ENCODE data around the gene MPP2. TPM values are rescaled to one million over a fixed set of nuclear protein-coding genes. Genes with fewer than 3 reads are reported as not detected.

Gene MPP2
- total RNA-seq, 2 donors from 2014 or later: 11.9 to 15.6 TPM

- TF ChIP-seq, protein P1, sequence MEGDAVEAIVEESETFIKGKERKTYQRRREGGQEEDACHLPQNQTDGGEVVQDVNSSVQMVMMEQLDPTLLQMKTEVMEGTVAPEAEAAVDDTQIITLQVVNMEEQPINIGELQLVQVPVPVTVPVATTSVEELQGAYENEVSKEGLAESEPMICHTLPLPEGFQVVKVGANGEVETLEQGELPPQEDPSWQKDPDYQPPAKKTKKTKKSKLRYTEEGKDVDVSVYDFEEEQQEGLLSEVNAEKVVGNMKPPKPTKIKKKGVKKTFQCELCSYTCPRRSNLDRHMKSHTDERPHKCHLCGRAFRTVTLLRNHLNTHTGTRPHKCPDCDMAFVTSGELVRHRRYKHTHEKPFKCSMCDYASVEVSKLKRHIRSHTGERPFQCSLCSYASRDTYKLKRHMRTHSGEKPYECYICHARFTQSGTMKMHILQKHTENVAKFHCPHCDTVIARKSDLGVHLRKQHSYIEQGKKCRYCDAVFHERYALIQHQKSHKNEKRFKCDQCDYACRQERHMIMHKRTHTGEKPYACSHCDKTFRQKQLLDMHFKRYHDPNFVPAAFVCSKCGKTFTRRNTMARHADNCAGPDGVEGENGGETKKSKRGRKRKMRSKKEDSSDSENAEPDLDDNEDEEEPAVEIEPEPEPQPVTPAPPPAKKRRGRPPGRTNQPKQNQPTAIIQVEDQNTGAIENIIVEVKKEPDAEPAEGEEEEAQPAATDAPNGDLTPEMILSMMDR (IDR thresholded peaks at IDR 0.05): no peak
- Histone ChIP-seq H3K27me3 (no peaks in the 10 kb centered on the region), H3K4me3 (no peak overlapping the region), H3K9me3 (no peaks in the 10 kb centered on the region), H3K36me3 (no peaks in the 10 kb centered on the region), H3K27ac (no peak overlapping the region), H3K4me1 (peaks cover 0 to 31% of the 10 kb centered on the region in 2 donors)
- no peak for DNase-seq (ENCODE audit: low spot score)
These were observed 43.0 kb downstream of the MPP2 start for GRCh38 chr17:43864161-43864984.

DNA sequence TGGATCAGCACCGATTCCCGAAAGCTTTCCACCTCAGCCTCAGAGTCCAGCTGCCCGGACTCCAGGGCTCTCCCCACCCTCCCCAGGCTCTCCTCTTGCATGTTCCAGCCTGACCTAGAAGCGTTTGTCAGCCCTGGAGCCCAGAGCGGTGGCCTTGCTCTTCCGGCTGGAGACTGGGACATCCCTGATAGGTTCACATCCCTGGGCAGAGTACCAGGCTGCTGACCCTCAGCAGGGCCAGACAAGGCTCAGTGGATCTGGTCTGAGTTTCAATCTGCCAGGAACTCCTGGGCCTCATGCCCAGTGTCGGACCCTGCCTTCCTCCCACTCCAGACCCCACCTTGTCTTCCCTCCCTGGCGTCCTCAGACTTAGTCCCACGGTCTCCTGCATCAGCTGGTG, 45.4 kb downstream of the MPP2 start:
- H3K4me1 ChIP-seq: peaks cover 0 to 48% of the 10 kb centered on the region in 2 donors
- peak overlapping the region; percentile 64 to 76 for H3K27ac ChIP-seq
- no peaks in the 10 kb centered on the region for H3K9me3 ChIP-seq
- no peaks in the 10 kb centered on the region for H3K27me3 ChIP-seq
- H3K4me3 ChIP-seq: no peak overlapping the region
- TF ChIP-seq, protein P1 (IDR thresholded peaks at IDR 0.05): no peak
- no peak for DNase-seq (ENCODE audit: low spot score)
- no peaks in the 10 kb centered on the region for H3K36me3 ChIP-seq

DNA sequence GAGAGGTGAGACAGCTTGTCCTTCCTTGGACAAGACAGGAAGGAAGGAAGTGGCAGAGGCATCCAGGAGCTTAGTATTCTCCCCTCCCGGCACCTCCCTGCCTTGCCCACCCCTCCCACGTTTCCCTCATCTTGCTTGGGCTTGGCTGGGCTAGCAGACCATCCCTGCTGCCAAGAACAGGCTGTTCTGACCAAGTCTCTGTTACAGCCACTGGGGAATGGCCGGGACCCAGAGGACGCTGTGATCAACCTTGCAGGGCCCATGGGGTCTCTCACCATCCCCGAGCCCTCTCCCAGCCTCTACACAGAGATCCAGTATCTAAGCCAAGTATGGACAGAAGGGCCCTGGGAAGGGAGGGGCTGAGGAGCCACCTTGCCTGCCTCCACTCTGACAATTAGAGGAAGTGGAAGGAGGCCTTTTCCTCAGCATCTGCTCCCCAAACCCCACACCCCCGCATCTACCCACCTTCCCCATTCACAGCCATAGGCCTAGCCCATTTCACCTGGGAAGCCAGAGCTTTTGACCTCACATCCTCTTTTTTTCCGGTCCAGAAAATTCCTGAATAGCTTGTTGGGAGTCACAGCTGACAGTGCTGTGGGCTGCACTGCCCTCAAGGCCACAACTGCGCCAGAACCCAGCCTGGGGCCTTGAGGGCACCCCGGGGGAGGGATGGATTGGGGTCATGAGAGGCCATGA, 46.3 kb downstream of the MPP2 start:
- peaks cover 0 to 50% of the 10 kb centered on the region in 2 donors for H3K4me1 ChIP-seq
- no peaks in the 10 kb centered on the region for H3K36me3 ChIP-seq
- H3K4me3 ChIP-seq: no peak overlapping the region
- DNase-seq (ENCODE audit: low spot score): no peak
- H3K27ac ChIP-seq: peak overlapping the region; percentile 64 to 76
- no peaks in the 10 kb centered on the region for H3K9me3 ChIP-seq
- no peaks in the 10 kb centered on the region for H3K27me3 ChIP-seq
- TF ChIP-seq, protein P1 (IDR thresholded peaks at IDR 0.05): no peak

DNA sequence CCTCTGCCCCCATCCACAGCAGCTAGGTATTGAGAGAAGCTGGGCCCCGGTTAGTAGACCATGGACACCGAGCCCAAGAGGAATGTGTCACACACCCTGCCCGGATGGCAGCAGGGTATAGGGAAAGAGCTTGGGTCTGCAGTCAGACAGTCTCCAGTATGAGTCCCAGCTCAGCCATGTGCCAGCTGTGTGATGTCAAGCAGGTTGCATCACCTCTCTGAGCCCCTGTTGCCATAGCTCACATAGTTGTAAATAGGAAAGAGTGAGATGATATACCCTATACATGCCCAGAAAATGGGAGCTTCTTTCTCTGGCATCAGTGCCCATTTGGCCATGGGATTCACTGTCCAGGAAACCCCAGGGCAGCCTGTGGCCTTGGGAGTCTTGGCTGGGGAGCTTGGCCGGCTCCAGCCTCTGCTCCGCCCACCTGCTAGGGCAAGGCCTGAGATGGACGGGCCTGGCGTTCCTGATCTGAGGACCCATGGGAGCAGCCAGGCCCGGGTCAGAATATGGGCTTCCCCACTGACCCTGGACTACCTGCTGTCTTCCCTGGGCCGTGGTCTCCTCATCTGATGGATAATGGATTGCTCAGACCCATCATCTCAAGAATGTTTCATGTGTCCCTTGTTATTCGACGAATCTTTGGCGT, 47.1 kb downstream of the MPP2 start:
- Histone ChIP-seq H3K9me3 (no peaks in the 10 kb centered on the region), H3K27me3 (no peaks in the 10 kb centered on the region), H3K27ac (peak overlapping the region; percentile 64 to 76), H3K4me3 (no peak overlapping the region), H3K4me1 (peaks cover 0 to 50% of the 10 kb centered on the region in 2 donors), H3K36me3 (no peaks in the 10 kb centered on the region)
- TF ChIP-seq, protein P1 (IDR thresholded peaks at IDR 0.05): no peak
- no peak for DNase-seq (ENCODE audit: low spot score)

DNA sequence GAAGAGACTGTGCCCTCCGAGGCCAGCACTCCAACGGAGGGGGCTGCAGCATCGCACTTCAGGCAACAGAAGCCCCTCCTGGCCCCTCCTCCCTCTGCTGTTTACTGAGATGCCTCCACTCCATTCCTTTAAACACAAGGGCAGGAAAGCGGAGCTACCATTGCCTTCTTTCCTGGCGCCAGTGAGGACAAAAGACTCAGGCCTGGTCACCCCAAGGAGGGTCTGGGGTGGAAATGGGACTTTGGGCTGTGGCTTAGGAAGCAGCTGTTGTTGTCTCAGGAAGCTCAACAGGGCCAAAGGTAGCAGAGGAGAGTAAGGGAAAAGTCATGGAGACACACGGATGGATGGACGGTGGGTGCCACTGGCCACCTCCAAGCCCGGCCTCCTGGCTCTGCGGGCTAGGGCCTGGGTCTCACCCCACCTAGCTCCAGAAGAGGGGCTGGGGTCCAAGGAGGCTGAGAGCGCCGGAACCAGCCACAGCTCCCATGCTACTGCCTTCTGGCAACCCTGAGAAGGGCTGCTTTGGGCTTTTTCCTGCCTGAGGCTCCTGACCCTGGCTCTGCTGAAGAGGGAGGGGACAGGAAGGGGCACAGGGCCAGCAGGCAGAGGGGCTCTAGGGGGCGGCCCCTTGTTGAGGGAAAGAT, 49.3 kb downstream of the MPP2 start:
- Histone ChIP-seq H3K9me3 (no peaks in the 10 kb centered on the region), H3K4me3 (no peak overlapping the region), H3K36me3 (no peaks in the 10 kb centered on the region), H3K27ac (peak overlapping the region; percentile 4 to 33), H3K4me1 (peaks cover 0 to 50% of the 10 kb centered on the region in 2 donors), H3K27me3 (no peaks in the 10 kb centered on the region)
- TF ChIP-seq, protein P1 (IDR thresholded peaks at IDR 0.05): no peak
- DNase-seq (ENCODE audit: low spot score): no peak

Measured in right atrium auricular region (tissue), 2 donors.